HG03139 (cell line): ENCODE data around the gene LRBA.

Experiments
- ATAC-seq: cut with Tn5 transposase; IDR thresholded peaks from one replicate; pipeline ENCODE4 v1.9.1; 2021; ENCODE audit not compliant: unreplicated experiment

Gene LRBA

DNA sequence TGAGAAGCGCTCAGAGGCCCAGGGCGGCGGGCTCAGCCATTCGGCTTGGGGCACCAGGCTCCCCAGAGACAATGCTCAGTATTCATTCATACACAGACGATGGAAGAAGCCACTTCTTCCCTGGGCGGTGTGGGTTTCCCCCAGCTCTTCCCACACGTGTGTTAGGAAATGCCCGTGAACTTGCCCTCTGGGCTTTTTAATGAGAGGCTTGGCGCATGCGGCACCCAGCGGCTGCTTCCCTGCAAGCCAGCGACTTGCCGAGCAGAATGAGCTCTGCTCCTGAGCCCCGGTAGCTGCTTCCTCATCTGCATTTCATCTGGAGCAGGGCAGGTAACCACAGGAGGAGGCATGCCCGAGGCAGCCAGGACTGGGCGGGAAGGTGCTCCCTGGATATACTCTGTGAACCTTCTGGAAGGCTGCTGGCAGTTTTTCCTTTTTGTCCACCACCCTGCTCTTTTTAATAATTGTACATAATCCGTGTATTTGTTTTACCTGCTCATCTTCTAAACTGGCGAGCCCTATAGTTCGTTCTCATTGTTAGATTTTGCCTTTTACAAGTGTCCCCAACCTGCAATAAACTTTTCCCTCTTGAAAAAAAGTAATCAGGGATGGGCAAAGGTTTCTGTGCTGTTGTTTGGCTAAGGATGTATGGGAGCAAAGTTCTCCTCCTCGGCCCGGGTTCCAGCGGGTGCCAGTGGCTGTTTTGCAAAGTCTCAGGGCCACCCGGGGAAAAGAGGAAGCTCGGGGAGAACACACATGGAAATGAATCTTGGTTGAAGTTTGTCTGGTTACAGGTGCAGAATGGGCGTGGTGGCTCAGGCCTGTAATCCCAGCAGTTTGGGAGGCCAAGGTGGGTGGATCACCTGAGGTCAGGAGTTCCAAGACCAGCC lies 758.0 kb downstream of the LRBA start:
- ATAC-seq, result no peak

DNA sequence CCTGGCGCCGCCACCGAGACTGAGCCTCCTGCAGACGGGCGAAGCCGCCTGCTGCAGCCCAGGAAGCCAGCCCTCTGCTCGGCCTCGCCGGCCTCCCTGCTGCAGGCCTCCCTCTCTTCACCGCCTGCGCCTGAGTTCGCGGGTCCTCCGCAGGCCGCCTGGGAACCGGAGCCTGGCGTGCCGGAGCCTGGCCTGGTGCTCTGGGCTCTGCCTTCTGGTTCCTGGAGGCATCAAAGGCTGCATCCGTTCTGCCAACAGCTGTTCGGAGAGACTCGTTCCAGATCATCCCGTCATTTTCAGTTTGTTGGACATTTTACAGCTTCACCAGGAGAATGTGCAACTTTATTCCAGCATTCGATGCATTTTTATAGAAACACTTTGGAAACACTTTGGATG lies 758.9 kb downstream of the LRBA start:
- no peak for ATAC-seq

DNA sequence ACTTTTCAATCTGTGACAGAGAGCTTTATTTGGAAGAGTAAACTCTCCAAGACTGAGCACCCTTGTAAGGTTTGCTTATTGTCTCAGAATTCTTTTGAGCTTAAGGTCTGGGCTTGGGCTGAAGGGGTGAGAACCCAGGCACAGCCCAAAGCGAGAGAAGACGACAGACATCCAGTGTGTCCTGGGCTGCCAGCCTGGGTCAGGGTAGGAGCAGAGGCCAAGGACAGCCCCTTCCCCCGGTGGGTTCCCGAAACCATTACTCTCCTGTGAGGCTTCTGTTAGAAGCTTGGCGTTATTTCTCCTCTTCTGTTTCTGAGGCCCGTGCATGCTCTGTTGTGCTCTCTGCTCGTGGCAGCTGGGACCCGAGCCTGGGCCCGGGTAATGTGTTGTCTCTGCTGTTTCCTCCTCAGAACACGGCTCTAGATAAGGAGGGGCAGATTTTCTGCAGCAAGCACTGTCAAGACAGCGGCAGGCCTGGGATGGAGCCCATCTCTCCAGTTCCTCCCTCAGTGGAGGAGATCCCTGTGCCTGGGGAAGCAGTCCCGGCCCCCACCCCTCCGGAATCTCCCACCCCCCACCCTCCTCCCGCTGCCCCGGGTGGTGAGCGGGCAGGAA lies 759.4 kb downstream of the LRBA start:
- ATAC-seq, result no peak

DNA sequence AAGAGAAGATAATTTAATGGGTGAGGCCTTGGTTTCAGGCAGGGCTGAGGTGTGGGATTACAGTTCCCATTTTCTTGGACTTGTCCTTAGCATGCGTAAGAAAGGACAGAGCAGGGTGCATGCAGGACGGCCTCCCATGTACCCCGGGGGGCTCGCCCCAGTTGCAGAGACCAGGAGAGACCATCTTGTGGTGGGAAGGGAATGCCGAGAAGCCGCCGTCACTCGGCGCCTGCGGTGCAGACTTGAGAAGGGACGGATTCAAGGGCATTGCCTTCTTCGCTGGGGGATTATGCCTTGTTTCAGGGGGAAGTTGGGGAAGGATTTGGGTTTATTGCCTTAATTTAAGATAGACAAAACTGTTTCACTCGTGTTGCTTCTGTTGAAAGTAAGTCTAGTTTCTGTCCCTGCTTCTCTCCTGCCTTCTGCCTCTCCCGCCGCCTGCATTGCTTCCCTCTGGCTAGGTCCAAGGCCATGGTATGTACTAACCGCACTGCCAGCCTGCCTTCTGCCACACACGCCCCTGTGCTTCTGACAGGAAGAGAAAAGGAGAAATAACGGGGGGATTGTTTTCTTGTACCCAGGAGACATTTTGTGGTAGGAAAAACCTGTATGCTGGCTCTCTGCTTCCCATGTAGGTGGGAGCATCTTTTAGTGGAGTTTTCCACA lies 761.0 kb downstream of the LRBA start:
- ATAC-seq, result no peak

DNA sequence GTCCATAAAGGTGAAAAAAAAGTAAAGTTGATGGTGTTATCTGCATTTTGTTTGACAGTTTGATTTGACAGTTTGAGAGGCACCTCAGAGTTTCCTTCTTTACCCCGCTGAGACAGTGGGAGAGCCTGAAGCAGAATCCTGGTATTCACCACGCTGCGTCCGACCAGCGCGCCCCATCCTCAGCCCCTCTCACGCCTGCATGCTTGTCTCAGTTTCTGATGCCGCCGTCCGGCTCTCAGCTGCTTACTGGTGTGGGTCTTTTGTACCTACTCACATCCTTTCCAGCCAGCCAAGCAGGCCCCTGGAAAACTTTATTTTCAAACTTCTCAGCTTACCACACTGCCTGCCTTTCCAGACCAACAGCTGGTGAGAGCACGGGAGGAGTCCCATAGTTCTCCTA lies 761.7 kb downstream of the LRBA start:
- ATAC-seq, result no peak

DNA sequence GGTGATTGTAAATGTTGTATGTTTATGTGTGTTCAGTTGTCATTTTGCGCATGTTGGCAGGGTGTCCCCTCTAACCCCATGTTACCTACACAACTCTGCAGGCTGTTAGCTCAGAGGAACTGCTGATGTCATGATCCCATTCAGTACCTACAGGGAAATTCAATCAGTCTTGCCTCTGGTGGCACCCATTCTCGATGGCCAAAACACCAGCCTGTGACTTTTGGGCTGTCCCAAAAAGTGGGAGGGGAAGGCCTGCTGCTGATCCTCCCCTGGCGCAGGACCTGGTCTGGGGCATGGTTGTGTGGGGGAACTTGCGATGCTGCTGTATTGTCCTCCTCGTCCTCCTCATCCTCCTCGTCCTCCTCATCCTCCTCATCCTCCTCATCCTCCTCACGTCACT lies 762.3 kb downstream of the LRBA start:
- no peak for ATAC-seq

DNA sequence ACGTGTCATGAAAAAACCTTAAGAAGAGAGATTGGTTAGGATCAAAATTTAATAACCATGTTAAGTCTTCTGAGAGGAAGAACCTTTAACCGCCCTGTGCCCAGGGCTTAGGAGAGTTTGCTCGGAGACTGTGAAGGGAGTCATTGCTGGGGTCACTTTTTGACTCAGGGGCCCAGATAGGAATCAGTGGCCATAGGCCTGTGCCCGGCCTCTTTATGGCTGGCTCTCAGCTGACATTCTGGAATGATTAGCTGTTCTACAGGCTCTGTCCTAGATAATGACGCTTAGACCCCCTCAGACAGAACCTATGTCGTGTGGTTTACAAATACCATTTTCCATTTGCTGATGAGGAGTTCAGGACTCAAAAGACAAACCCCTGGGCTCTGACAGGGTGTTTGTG lies 762.8 kb downstream of the LRBA start:
- no peak for ATAC-seq

DNA sequence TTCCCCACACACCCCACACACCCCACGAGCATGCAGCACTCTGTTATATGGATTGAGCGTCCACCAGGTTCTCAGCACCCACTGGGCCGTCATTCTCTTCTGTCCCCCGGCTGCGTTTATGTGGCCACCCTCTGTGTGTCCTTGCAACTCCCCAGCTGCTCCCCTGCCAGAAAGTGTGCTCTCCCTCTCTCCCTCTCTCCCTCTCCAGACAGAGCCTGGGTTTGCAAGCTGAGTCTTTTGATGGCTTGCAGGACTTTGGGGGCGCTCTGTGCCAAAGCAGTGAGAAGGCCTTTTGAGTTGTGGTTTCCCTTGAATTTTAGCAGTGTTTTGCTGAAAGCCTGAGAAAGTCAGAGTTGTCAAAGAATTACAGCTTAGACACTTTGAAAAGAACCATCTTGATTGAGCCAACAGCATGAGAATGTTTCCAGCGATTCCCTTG lies 763.3 kb downstream of the LRBA start:
- ATAC-seq, result no peak

DNA sequence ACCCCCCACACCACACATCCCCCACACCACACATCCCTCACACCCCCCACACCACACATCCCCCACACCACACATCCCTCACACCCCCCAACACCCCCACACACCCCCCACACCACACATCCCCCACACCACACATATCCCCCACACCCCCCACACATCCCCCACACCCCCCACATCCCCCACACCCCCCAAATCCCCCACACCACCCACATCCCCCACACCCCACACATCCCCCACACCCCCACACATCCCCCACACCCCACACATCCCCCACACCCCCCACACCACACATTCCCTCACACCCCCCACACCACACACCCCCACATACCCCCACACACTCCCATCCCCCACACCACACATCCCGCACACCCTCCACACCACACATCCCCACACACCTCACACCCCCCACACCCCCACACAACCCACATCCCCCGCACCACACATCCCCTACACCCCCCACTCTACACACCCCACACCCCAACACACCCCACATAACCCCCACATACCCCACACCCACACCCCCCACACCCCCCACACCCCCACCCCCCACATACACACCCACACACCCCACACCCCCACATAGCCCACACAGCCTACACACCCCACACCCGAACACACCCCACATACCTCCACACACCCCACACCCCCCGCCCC lies 764.0 kb downstream of the LRBA start:
- no peak for ATAC-seq

DNA sequence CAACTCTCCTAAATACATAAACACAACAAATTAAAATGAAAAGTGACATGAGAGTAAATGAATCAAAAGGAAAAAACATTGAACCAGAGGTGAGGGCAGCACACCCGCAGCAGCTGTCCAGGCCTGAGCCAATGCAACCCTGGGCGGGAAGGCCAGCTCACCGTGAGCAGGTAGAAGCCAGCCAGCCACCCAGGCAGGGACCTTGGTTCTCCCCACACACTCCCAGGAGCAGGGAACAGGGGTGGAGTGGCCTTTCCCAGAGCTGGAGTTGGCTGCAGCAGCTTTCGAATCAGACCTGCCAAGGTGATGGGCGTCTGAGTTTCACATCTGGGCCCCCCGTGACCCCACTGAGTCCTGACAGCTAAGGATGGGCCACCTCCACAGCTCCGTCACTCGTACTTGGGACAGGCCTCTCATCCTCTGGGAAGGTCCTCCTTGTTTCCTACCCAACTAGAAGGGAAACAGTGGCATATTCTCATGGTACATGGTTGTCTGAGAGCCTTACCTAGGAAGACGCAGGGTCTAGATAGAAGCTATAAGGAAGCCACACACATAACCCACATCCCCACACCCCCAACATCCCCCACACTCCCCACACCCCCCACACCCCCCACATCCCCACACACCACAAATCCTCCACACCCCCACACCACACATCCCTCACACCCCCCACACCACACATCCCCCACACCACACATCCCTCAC lies 764.6 kb downstream of the LRBA start:
- no peak for ATAC-seq

DNA sequence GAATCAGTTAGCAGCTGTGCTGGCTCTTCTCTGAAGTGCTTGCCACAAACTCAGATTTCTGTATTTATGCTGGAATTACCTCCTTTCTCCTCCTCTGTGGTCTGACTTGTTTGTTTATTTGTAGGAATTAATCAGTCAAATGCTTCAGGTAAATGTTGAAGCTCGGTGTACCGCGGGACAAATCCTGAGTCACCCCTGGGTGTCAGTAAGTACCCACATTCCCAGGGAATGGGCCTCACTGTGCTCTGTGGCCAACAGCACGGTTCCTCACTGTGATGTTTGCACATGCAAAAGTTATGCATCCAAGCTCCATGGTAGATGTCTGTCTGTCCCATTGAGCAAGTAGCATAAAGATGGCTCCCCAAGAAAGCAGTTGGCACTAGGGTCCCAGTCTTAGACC lies 766.9 kb downstream of the LRBA start:
- ATAC-seq, result no peak

DNA sequence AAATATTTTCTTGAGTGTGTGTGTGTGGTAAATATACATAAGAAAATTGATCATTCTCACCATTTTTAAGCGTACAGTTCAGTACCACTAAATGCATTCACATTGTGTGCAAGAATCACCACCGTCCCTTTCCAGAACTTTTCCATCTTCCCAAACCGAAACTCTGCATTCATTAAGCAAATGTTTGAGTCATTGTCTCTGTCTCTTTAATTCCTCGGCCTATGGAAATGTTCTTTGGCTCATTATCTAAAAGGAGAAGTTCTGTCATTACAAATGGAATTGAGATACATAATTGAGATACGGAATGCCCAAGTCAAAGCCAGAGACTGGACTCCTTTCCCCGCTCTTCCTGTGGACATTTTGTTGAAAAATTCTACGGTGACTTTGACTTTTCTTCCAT lies 767.9 kb downstream of the LRBA start:
- no peak for ATAC-seq

DNA sequence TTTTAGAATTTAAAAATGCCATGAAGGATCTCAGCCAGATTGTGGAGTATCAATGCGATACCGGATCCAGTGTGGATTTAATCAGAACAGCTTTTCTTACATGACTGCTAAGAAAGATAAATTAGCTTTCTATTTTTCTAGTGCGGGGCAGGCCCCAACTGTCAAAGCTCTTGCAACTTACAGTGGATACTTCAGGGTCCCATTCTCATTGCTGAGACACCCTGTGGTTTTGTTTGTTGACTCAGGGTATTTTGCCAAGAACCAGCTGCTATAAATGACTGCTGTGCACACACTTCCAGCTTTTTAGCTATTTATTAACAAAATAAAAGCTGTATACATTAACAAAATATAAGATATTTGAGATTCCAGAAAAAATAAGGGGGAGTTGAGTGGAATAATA lies 770.5 kb downstream of the LRBA start:
- no peak for ATAC-seq

DNA sequence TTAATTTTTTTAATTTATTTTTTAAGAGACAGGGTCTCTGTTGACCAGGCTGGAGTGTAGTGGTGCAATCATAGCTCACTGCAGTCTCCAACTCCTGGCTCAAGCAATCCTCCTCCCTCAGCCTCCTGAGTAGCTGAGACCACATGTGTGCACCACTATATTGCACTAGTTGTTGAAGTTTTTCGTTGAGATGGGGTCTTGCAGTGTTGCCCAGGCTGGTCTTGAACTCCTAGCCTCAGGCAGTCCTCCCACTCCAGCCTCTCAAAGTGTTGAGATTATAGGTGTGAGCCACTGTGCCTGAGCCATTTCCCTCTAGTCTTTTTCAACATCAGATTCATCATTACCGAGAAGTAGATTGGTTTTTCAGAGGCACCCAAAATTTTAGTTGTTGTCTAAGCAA lies 771.2 kb downstream of the LRBA start:
- ATAC-seq, result no peak

DNA sequence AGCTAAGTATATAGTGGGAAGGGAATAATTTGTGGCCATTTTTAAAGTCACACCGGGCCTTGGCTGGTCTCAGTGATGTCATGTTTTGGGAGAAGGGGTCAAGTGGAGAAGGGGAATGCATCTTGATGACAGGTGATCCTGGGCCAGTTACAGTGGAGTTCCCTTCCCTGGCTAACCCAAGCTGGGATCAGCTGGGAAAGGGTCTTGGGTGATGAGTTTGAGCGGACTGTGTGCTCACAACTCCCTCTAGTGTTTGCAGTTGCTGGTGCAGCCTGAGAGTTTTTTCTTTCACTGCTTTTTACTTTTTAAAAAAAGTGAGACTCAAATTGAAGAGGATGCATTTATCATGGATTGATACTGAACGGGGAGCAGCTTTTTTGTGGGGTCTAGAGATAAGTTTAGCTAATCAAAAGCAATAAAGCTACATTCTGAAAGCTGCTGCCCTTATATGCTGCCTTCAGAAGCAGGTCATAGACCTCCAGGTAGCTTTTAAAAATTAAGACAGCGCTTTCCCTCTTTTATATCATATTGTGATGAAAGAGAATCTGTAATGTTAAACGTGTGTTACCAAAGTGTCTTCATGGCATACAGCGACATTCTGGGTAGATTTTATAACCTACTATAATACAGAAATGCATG lies 772.1 kb downstream of the LRBA start:
- no peak for ATAC-seq

DNA sequence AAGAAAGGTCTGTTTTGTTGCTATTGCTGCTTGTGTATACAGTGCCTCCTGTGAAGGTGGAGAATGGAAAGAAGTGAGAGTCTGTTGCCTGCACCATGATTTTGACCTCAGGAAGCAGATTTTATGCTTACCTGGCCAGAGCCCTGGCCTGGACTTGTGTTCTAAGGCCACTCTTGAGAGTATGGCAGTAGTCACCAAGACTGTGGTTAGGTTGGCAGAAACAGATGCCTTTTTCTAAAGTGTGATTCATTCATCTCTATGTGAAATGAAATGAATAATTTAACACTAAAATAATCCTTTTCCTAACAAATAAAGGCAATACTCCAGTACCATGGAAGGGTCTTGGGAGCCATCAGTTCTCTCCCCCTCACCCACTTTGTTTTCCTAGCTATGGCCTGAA lies 775.1 kb downstream of the LRBA start:
- no peak for ATAC-seq

DNA sequence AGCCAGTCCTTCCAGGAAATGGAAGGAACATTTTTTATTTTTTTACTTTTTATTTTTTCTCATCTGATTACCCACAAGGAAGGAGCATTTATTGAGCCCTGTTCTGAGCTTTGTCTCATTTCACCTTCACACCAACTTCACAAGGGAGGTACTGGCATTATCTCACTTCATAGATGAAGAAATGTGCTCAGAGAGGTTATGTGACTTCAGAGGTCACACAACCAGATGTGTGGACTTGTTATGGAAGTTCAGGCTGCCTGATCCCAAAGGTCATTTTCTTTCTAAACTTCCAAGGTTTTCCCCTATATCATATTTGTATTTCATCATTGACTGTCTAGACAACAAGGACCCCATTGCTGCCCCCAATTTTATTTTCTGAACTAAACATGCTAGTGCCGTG lies 776.5 kb downstream of the LRBA start:
- ATAC-seq, result no peak

DNA sequence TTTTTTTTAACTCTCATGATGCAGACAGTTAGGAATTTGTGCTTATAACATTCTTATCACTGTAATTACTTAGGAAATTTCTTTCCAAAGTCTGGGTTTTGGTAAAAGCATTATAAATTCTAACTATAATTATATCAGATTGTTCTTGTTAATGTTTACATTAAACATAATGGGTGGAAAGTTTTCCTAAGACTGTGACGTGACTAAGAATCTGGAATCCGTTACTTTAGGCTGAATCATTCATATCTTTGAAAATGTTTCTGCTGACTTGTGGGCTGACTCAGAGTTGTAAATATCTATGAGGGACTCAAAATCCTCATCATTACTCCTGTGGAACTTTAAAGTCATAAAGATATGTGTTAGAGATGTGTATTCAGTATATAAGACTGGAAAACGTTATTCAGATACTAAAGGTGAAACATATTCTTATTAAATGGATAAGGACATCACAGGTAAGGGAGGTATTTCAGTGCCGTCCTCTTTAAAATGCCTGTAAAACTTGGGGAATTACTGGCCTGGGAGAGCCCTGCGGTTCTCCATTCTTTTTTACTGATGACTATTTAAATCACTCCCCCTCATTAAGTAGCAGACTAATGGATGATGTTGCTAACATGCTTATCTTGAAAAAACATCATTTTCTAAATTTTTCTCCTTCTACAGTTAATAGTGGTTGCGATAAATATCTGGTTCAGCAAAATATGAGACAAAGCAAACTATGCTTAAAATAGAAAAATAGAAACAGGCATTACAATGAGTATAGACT lies 777.8 kb downstream of the LRBA start:
- ATAC-seq, result no peak

DNA sequence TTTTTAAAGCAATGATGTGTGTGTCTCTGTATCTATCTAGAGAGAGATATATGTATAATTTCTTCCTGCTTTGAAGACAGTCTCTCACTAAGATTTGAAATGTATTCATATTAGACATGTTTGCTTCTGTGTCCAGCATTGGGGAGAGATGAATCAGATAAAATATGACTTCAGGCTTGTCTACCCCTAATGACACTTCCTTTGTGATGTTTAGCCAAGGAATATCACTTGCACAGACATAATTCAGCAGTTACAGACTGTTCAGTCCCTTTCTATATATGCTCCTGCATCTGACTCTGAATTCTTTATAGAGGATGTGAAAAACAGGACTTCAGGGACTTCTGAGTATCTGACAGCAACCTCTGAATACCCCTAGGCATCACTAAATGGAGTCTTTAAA lies 778.5 kb downstream of the LRBA start:
- ATAC-seq, result no peak

DNA sequence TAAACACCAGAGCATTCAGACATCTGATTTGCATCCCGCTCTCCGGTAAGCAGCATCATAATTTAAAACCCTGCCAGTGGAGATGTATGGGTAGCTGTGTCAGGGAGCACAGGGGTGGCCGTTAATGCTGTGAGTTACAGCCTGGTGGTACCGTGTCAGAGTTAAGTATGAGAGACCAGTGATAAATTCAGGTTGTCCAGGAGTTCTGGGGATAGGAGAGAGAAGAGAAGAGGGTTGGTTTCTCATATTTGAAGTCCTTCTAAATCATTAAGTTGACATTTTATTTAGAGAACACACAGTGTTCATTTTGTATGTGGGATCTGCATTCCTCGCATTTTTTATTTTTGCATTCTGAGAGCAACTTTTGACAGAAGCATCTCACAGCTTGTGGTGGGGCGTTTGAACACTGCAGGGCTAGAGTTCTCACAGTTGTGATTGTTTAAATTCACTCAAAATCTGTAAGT lies 779.2 kb downstream of the LRBA start:
- no peak for ATAC-seq
